WTC11 (cell line): ENCODE data around the gene LDLRAD4. TPM values are rescaled to one million over a fixed set of nuclear protein-coding genes. Genes with fewer than 3 reads are reported as not detected.

Source experiments
- ATAC-seq: fragments of 200-7000 bp; cut with Tn5 transposase; 2 replicates; pipeline ENCODE4 v1.10.0; 2021; ENCODE audit warnings: mild to moderate bottlenecking, moderate library complexity
- CTCF ChIA-PET: fragments of 300-600 bp; sonication (Branson Sonifier 250); formaldehyde crosslinking; loops from one replicate; lab custom pipeline; 2021; ENCODE audit warnings: antibody characterized with exemption; lab: Charles Lee
- POLR2A ChIA-PET: fragments of 350-600 bp; sonication (Branson Sonifier 250); formaldehyde crosslinking; loops from one replicate; lab custom pipeline; 2021; ENCODE audit warnings: antibody characterized with exemption; lab: Charles Lee
- DNase-seq: peaks from one replicate; pipeline ENCODE4 v3.0.0; 2021; ENCODE audit warnings: low spot score
- H3K27ac Mint-ChIP-seq: 2 replicates; pipeline ENCODE4 v1.8.0; 2021; ENCODE audit warnings: mixed read lengths
- H3K27me3 Mint-ChIP-seq: 2 replicates; pipeline ENCODE4 v1.8.0; 2021; ENCODE audit warnings: low read depth, mild to moderate bottlenecking, moderate library complexity, mixed read lengths
- H3K36me3 Mint-ChIP-seq: 2 replicates; pipeline ENCODE4 v1.8.0; 2021; ENCODE audit warnings: mixed read lengths
- H3K4me1 Mint-ChIP-seq: 2 replicates; pipeline ENCODE4 v1.8.0; 2022; ENCODE audit warnings: mixed read lengths
- H3K4me3 Mint-ChIP-seq: 2 replicates; pipeline ENCODE4 v1.8.0; 2021; ENCODE audit warnings: mild to moderate bottlenecking, moderate library complexity, mixed read lengths
- H3K9me3 Mint-ChIP-seq: 2 replicates; pipeline ENCODE4 v1.8.0; 2021; ENCODE audit warnings: mixed read lengths
- RELA ChIP-seq: sonication (generic); formaldehyde crosslinking; IDR thresholded peaks from 2 replicates; pipeline ENCODE4 v1.8.1; 2022; ENCODE audit warnings: missing genetic modification reagents, mild to moderate bottlenecking, borderline replicate concordance
- STAT6 ChIP-seq: sonication (generic); formaldehyde crosslinking; conservative IDR thresholded peaks from 2 replicates; pipeline ENCODE4 v1.8.1; 2023; ENCODE audit warnings: mild to moderate bottlenecking, low read depth, missing genetic modification reagents, moderate library complexity
- TEAD4 ChIP-seq: sonication (generic); formaldehyde crosslinking; IDR thresholded peaks from 2 replicates; pipeline ENCODE4 v1.8.0; 2022; ENCODE audit warnings: mild to moderate bottlenecking, missing genetic modification reagents
- TP53 ChIP-seq: sonication (generic); formaldehyde crosslinking; IDR thresholded peaks from 2 replicates; pipeline ENCODE4 v1.8.1; 2023; ENCODE audit warnings: mild to moderate bottlenecking, missing genetic modification reagents
- USF2 ChIP-seq: sonication (generic); formaldehyde crosslinking; IDR thresholded peaks from 2 replicates; pipeline ENCODE4 v1.8.1; 2023; ENCODE audit warnings: mild to moderate bottlenecking, missing genetic modification reagents, moderate library complexity
- ZNF263 ChIP-seq: sonication (generic); formaldehyde crosslinking; IDR thresholded peaks from 2 replicates; pipeline ENCODE4 v1.8.1; 2022; ENCODE audit warnings: low read depth, mild to moderate bottlenecking, moderate library complexity, missing genetic modification reagents
- total RNA-seq: library from RNA; stranded (reverse); gene quantifications from 3 replicates; pipeline ENCODE4 v1.2.3, GENCODE V29; 2021
- TF ChIP-seq, protein P1 (sequence below): sonication (generic); formaldehyde crosslinking; IDR thresholded peaks from 2 replicates; pipeline ENCODE4 v1.8.0; 2022; ENCODE audit warnings: mild to moderate bottlenecking, missing genetic modification reagents
- TF ChIP-seq, protein P2 (sequence below): sonication (generic); formaldehyde crosslinking; IDR thresholded peaks from 2 replicates; pipeline ENCODE4 v1.8.0; 2022; ENCODE audit warnings: mild to moderate bottlenecking, missing genetic modification reagents
- TF ChIP-seq, protein P3 (sequence below): sonication (generic); formaldehyde crosslinking; IDR thresholded peaks from 2 replicates; pipeline ENCODE4 v1.8.1; 2023; ENCODE audit warnings: mild to moderate bottlenecking, missing genetic modification reagents

Gene LDLRAD4
- total RNA-seq, 1 experiment from 2014 or later = 6.2 TPM

DNA sequence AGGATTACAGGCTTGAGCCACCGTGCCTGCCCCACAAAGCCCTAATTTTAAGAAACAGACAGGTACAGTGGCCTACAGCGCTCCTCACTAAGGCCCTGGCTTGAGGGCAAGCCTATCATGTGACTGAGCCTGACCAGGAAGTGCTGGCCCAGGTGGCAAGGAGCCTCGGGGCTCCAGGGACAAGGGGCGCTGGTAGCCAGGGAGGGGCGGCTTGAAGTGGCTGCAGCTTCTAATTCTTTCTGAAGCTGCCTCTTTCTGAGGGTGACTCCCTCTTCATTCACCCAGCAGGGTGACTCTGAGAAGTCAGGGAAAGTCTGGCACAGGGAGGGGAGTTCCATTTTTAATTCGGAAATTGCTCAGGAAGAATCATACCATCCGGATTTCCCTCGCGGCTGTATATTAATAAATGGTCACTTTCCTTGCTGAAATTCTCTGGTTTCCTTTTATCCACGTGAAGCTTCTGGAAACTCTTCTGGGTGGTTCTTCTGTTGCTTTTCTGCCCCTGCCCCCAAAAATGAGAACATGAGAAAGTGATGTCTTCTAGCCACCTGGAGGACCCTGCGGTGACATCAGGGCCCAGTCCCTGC, 392.1 kb downstream of the LDLRAD4 start:
- H3K27ac Mint-ChIP-seq = no peak overlapping the region
- H3K9me3 Mint-ChIP-seq = no peaks in the 10 kb centered on the region
- ChIA-PET POLR2A (no interaction called here), CTCF (interaction anchor here (0.7 kb wide), 1 partner anchor 19 kb away, joined by 5 read pairs; no protein-coding TSS in a partner anchor)
- TF ChIP-seq USF2 (CRISPR knock-in tag) = peak; percentile 48; the same call in 1 of the 2 replicates
- no peak for TF ChIP-seq TEAD4 (CRISPR knock-in tag)
- peaks cover 22% of the 10 kb centered on the region for H3K4me1 Mint-ChIP-seq
- H3K36me3 Mint-ChIP-seq = no peaks in the 10 kb centered on the region
- peak overlapping the region; percentile 66 for H3K4me3 Mint-ChIP-seq
- H3K27me3 Mint-ChIP-seq = peaks cover 34% of the 10 kb centered on the region
- DNase-seq (no peak), ATAC-seq (no peak)

DNA sequence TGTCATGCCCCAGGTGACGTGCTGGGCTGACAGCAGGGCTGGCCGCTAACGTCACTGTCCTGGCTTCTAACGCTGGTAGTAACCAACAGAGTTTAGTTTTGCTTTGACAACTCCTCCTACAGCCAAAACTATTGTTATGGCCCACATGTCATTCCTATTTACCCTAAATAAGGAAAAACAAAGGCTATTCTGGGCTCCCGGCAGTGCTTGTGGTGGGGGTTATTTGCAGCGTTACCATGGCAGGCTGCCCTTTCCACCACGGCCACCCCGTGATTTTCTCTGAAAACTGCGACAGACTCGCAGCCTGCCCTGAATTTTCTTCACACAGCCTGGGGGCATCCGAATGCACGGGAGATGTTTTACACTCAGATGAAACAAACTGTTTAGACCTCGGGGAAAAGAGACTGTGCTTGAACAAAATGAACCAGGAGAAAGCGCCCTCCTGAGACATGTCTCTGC, 392.6 kb downstream of the LDLRAD4 start:
- TF ChIP-seq, protein P1, sequence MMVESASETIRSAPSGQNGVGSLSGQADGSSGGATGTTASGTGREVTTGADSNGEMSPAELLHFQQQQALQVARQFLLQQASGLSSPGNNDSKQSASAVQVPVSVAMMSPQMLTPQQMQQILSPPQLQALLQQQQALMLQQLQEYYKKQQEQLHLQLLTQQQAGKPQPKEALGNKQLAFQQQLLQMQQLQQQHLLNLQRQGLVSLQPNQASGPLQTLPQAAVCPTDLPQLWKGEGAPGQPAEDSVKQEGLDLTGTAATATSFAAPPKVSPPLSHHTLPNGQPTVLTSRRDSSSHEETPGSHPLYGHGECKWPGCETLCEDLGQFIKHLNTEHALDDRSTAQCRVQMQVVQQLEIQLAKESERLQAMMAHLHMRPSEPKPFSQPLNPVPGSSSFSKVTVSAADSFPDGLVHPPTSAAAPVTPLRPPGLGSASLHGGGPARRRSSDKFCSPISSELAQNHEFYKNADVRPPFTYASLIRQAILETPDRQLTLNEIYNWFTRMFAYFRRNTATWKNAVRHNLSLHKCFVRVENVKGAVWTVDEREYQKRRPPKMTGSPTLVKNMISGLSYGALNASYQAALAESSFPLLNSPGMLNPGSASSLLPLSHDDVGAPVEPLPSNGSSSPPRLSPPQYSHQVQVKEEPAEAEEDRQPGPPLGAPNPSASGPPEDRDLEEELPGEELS (CRISPR knock-in tag) = no peak
- TF ChIP-seq, protein P2, sequence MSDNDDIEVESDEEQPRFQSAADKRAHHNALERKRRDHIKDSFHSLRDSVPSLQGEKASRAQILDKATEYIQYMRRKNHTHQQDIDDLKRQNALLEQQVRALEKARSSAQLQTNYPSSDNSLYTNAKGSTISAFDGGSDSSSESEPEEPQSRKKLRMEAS (CRISPR knock-in tag) = 0 out of 2 replicates have a peak, but pooled peaks have one; percentile 27
- ChIA-PET CTCF (interaction anchor here (0.9 kb wide), 2 partner anchors 53 to 395 kb away, joined by 3 read pairs; no protein-coding TSS in a partner anchor), POLR2A (no interaction called here)
- Mint-ChIP-seq H3K4me1 (peaks cover 22% of the 10 kb centered on the region), H3K4me3 (peak overlapping the region; percentile 66), H3K27ac (peak overlapping the region; percentile 73; the same call in 1 of the 2 replicates), H3K36me3 (no peaks in the 10 kb centered on the region), H3K27me3 (peaks cover 34% of the 10 kb centered on the region), H3K9me3 (no peaks in the 10 kb centered on the region)
- DNase-seq (no peak), ATAC-seq (peak; percentile 47)

GRCh38 chr18:13611601-13612195, 393.1 kb downstream of the LDLRAD4 start:
- TF ChIP-seq, protein P3, sequence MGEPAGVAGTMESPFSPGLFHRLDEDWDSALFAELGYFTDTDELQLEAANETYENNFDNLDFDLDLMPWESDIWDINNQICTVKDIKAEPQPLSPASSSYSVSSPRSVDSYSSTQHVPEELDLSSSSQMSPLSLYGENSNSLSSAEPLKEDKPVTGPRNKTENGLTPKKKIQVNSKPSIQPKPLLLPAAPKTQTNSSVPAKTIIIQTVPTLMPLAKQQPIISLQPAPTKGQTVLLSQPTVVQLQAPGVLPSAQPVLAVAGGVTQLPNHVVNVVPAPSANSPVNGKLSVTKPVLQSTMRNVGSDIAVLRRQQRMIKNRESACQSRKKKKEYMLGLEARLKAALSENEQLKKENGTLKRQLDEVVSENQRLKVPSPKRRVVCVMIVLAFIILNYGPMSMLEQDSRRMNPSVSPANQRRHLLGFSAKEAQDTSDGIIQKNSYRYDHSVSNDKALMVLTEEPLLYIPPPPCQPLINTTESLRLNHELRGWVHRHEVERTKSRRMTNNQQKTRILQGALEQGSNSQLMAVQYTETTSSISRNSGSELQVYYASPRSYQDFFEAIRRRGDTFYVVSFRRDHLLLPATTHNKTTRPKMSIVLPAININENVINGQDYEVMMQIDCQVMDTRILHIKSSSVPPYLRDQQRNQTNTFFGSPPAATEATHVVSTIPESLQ (CRISPR knock-in tag) = no peak
- no peak for TF ChIP-seq TP53 (CRISPR knock-in tag)
- no peak for TF ChIP-seq RELA (CRISPR knock-in tag)
- TF ChIP-seq STAT6 (CRISPR knock-in tag) = no peak
- peak; percentile 85; the same call in 1 of the 2 replicates for TF ChIP-seq ZNF263 (CRISPR knock-in tag)
- ChIA-PET POLR2A (interaction anchor here (1.1 kb wide), 1 partner anchor 67 kb away, joined by 3 read pairs; no protein-coding TSS in a partner anchor), CTCF (interaction anchor here (0.6 to 1.6 kb wide), 7 partner anchors 10 to 499 kb away, joined by 3 to 6 read pairs (median 3); no protein-coding TSS in a partner anchor)
- peaks cover 22% of the 10 kb centered on the region for H3K4me1 Mint-ChIP-seq
- H3K4me3 Mint-ChIP-seq = peak overlapping the region; percentile 66
- ATAC-seq (peak; percentile 55), DNase-seq (no peak)
- no peaks in the 10 kb centered on the region for H3K36me3 Mint-ChIP-seq
- peaks cover 34% of the 10 kb centered on the region for H3K27me3 Mint-ChIP-seq
- H3K9me3 Mint-ChIP-seq = no peaks in the 10 kb centered on the region
- H3K27ac Mint-ChIP-seq = peak overlapping the region; percentile 73; the same call in 1 of the 2 replicates
